Activated T-helper 1 cell treated with anti-CD3 and anti-CD28 coated beads, Interleukin-2, amount 50 U/mL, for 16 hours (primary cell): Measurements from ENCODE around the gene CCDC182.

Experiments used
- DNase-seq, 2 donors: peaks; one replicate each; pipeline ENCODE4 v3.0.0-alpha.2; 2020; ENCODE audit warnings: low read depth in 1 of 2, low spot score in 1 of 2

Gene CCDC182

DNA sequence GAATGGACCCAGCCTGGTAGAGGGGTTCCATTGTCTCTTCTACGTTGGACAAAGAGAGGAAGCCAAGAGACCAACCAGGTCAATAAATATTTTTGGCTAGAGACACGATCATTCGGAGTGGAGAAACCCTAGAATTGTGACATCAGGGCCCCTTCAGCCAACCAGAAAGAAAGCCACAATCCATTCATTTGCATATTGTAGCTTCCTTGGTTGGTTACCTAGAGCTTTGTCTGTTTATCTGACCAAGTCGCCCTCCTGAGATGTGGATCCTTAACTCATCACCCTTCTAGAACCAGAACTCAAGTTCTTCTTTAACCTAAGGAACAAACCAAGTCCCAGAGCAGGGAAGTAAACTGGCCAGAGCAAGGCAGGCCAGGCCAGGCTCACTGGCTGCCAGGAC, at the start of gene CCDC182:
CCDC182 (minus strand) TSS at position 58 of the 400 bp plus-strand sequence; CDS start at position 31, 27 bp downstream.
- no peak for DNase-seq

DNA sequence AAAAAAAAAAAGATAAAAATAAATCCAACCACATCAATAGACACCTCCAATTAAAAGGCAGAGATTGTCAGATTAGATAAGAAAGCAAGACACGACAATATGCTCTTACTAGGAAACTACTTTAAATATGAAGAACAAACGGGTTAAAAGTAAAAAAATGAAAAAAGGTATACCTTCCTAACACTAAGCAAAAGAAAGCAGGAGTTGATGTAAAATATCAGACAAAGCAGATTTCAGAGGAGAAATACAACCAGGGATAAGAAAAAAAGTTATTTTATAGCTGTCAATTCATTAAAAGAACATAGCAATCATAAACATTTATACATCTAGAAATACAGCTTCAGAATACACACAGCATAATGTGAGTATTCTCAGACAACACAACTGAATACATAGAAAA, 49.7 kb upstream of the CCDC182 start:
- no peak for DNase-seq

DNA sequence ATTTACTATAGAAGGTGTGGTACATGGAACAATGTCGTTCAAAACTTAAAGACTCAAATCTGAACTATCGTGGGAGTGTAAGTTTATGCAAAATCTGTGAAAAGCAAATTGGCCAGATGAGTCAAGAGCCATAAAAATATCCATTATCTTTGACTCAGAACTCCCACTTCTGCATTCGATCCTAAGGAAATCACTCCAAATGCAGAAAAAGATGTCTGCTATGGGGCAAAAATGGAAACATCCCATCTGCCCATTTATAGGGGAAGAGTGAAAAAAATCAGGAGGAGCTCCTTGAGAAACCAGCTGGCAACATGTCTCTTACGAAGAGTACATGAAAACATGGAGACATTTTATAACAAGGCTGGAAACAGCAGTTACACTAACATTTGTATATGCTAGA, 43.6 kb upstream of the CCDC182 start:
- DNase-seq = no peak

DNA sequence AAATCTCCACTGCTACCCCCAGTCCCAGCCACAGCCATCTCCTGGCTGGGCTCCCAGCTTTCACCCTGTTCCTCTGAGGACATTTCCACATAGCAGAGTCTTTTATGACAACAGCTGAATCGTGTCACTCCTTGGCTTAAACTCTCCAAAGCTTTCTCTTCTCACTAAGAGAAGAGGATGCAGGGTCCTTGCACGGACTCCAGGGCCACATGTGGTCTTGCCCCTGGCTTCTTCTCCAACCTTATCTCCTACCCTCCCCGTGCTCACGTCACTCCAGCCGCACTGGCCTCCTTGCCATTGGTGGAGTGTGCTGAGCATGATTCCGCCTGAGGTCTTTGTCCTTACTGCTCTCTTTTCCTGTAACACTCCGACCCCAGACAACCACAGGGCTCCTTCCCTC, 39.9 kb upstream of the CCDC182 start:
- DNase-seq = no peak

DNA sequence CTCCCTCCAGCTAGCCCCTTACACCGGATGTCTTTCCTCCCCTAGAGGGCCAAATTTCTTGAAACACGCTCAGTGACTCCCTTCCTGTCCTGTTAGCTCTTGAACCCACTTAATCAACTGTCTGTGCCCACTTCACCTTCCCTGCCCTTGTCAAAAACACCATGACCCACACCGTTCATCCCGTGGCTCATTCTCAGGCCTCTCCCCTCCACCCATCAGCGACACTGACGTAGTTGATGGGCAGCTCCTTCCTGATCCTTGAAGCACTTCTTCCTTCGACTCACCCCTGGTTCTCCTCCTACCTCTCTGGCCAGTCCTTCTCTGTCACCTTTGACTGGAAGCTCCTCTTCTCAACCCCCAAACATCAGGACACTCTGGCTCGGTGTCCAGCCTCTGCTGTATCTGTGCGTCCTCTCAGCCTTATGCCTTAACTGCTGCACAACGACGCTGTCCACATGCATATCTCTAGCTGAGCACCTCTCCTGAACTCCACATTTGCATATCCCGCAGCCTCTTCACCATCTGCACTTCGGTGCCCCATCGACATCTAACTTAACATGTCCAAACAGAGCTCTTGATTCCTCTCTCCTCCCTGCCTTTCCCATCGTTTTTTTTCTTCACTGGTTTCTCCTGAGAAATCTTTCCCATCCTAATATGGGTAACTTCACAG, 39.3 kb upstream of the CCDC182 start:
- no peak for DNase-seq

DNA sequence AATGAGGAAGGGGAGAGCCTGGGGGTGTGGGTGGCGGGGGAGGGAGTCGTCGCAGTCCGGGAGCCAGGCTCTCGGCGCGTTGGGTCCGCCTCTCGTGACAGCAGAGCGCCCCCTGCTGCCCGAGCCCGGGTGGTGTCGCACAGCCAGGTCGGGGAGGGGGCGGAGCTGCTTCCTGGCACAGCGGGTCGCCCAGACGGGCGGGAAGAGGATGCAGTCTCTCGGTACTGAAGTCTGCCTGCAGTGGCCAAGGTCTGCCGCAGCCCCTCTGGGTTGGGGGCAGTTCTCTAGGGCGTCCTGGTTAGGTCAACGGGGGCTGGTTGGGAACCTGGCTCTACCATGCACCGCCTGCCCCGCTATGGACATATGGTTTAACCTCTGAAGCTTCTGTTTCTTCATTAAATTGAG, 38.2 kb upstream of the CCDC182 start:
- peak; percentile 57 for DNase-seq

DNA sequence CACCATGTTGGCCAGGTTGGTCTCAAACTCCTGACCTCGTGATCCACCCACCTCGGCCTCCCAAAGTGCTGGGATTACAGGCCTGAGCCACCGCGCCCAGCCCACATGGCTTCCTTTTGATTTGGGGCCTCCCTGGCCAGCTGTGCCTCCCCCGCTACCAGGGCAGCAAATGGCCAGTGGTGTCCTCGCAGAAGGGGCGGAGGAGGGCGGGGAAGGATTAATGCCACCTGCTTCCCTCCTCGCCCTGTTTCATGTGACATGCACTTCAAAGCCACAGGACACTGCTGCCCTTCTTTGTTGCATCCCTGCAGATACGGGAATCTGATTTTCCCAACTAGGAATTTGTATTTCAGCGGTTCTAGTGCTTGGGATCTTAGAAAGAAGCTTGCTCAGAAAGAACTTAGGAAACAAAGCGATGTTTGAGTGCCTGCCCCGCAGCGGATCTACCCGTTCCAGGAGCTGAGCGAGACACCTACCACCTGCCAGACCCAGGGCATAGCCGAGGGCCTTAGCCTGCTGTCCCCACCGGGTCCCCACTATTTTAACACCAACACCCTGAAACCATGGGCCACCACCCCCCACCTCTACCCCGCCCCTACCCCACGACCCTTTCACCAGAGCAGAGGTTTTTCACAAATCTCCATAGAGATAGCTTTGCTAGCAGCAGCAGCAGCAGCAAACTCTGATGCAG, 37.7 kb upstream of the CCDC182 start:
- DNase-seq = no peak

DNA sequence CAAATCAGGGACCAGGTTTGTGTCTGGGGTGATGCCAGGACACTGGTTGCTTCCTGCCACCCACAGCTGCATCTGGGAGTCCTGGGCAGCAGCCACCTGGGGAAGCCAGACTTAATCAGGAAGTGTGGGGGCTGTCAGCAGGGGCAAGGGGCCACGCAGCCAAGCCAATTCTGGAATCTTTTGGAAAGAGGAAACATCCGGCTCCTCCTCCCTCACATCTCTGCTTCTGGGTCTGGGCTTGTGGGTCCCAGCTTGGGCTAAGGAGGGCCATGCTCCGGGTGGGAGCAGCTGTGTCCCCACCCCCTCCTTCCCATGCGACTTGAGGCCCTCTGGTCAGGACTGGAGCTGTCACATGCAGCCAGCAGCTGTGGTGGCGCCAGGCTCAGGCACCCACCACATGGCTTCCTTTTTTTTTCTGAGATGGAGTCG, 37.0 kb upstream of the CCDC182 start:
- DNase-seq = no peak

DNA sequence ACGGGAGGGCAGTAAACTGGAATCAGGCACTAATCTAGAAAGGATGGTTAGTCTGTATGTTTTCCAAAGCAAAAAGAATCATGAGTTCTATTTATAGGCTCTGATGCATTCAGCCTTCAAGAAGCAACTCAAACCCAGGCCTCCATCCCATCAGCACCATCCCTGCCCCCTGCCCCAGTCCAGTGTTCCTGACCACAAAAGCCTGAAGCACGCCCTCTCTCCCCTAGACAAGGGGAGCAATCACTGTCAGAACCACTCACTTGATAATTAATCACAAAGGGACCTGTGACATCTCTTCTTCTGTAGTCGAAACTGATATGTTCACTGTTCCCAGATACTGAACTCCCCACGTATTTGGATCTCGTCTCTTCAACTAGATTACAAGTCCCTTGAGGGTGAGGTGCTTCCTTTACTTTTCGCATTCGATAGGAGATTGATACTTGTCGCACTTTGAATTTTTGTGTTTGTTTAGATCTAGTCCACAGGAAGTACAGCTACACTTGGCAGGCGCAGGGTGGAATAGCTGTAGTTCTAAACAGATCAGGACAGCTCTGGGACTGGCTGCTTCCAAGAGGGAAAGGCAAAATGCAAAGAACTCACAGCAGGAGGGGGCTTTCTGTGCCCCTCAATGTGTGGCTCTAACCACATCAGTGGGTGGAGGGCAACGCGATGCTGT, 36.4 kb upstream of the CCDC182 start:
- DNase-seq = no peak

DNA sequence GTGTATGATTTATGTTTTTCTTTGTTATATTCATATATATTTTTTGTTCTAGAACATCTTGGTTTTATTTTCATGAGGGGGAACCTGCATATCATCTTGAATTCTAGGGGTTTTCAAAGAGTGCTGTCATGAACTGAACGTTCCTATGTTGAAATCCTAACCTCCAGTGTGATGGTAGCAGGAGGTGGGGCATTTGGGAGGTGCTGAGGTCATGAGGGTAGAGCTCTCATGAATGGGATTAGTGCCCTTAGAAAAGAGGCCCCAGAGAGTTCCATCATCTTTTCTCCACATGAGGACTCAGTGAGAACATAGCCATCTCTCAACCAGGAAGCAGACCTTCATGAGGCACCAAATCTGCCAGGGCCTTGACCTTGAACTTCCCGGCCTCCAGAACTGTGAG, 34.6 kb upstream of the CCDC182 start:
- no peak for DNase-seq

DNA sequence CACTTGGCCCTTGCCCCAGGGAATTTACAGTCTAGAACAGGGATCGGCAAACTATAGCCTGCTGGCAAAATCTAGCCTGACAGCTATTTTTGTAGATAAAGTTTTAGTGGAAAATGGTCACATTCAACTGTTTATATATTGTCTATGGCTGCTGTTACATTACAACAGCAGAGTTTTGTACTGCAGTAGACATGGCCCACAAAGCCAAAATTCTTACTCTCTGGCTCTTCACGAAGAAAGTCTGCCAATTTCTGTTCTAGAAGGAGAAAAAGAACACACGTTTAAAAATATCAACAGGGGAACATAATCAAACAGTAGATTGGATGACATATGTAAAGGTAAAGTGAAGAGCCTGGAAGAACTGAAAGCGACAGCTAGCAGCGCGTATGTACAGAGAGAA, 33.2 kb upstream of the CCDC182 start:
- no peak for DNase-seq

DNA sequence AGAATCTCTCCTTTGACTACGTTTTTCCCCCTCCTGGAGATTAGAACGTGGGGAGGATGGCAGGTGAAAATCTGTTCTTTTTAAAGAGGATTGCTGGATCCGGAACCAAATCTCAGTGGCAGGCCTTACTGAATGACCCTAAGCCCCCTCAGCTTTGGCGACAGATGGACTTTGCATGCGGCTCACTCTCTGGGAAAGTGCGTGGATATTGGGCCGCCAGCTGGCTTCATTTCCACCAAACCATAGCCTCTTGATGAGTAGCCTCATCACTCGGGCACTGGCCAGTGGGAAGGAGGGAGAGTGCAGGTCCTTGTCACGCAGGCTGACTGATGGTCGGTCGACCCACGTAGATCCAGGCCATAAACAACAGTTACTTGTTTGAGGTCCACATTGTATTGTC, 31.3 kb upstream of the CCDC182 start:
- DNase-seq = no peak

DNA sequence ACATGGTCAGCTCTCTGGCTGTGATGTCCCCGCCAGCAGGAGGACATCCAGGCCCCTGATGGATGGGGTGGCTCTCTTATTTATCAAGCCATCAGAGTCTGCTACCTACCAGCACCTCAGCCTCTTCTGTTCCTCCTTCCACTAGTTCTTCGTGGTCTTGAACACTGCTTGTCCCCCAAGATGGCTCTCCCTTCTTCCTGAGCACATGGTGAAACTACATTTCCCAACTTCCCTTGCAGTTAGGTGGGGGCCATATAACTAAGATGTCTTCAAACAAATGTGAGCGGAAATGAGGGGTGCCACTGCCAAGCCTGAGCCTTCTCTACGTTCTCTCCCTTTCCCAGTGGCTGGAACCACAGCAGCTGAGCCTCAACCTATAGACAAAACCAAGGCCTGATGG, 29.8 kb upstream of the CCDC182 start:
- DNase-seq = no peak

DNA sequence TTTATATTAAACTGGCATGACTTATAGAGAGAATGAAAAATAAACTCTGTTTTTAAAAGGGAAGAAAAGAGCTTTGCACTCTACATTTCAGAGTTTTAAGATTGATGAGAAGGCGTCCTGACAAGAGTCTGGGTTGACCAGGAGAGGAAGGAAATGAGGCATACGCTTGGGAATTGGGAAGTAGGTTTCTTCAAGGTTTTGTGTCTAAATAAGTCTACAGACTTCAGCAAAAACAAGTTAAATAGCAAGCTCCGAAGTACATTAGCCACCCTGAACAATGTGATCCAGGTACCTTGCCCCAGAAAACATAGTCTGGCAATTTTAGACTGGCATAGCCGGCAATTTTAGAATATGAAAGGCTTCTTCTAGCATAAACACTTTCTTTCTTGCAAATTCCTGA, 28.5 kb upstream of the CCDC182 start:
- no peak for DNase-seq

DNA sequence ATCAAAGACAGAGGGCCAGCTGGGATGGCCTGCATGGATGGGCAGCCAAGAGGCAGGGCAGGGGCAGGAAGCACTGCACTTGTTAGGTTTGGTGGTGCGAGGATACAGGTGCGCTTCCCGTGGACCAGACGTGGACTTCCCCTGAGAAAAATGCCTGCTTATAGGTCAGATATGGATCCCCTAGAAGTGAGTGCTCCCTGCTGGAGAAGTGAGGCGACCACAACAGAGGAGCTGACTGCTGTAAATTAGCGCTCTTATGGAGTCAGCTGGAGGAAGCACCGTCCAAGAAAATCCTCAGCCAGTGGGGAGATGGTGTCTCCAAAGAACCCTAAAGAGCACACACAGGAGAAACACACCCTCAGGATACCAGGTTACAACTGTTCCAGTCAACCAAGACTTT, 27.7 kb upstream of the CCDC182 start:
- DNase-seq = no peak

DNA sequence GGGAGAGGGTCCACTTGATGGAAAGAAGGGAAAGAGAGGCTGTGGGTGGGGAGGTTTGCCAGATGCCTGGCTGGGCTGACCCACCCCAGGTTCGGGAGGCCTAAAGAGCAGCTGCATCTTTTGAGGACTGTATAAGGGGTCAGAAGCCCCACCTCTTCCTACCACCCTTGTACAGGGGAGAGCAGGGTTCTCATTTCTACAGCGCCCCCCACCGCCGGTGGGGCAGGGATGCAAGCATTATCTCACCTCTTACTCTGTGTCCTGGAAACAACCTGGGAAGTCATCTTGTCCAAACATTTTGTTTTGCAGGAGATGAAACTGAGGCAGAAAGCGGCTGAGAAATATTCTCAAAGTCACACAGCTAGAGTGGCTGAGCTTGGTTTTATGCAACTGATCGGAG, 22.5 kb upstream of the CCDC182 start:
- DNase-seq = no peak

DNA sequence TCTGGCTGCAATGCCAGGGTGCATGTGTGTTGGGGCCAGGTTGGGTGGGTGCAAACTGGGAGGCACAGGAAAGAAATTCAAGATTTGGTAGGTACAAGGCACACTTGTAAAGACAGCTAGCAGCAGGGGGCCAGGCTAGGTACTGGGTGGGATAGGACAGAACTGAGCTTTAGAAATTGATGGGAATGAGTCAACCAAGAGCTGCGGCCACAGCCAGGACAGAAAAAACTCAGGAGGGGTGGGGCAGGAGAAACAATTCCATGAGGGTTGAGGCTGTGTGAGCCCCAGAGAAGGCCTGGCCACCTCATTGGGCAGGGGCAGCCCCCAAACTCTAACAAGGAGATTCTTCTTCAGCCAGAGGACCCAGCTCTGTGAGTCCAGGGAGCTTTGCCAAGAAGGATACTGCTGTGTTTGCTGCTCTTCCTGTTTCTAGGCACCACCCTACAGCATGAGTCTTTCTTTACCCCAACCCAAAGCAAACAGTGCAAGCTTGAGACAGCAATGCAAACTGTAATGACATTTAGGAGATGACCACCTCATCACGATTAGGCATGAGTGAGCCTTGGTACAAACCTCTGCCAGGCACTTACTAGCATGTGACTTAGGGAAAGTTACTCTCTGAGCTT, 21.3 kb upstream of the CCDC182 start:
- no peak for DNase-seq

DNA sequence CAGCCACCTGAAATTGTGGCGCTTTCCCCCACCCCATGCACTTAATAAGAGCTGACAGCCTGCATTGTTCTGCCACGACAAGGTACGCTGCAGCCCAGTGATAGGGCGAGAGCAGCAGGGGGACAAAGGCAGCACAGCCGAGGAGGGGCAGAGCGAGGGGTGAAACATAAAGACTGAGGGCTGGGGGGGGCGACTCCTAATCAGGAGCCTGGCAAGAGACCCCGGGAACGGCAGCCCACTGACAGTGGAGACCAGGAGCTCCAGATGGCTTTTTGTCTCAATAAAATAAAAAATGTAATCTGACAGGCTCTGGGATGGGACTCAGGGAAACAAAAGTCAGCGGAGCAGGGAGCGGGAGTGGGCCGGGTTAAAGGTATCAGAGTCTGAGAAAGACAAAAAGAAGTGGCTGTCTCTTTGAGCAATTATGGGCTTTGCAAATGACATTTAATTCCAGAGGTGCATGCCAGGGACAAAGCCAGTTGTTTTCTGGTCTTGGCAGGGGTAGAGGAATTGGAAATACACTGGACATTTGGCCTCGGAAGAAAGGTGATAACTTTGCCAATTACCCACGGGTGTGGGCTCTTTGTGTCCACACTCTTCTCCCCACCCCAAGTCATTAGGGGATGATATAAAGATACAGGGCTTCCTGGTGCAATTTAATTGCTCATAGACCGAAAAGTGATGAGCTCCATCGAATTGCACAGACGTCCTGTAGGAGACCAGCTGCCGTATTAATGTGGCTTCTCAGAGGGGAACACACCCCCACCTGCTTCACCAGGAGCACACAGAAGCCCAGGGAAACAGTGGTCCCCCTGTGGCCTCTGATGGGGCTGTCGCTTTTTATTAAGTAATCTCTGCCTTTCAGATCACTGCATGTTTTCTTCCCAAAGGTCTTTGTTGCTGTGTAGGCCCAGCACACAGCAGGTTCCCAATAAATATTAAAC, 17.6 kb upstream of the CCDC182 start:
- no peak for DNase-seq

DNA sequence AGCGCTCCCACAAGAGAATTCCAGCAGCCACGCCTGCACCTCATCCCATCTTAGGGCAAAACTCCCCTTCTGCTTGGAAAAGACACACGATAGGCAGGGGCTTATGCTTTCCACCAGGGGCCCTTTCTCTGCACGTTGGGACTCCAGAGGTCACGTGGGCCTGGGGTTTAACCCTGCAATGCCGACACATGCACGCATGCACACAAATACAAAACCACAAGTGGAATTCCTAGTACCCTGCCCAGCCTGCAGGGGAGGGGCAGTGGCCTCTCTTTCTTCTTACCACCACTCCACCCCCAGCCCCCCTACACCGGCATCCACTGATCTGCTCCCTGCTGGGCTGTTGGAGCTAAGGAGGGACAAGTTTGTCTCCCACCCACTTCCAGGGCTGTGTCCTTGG, 16.8 kb upstream of the CCDC182 start:
- DNase-seq = no peak

DNA sequence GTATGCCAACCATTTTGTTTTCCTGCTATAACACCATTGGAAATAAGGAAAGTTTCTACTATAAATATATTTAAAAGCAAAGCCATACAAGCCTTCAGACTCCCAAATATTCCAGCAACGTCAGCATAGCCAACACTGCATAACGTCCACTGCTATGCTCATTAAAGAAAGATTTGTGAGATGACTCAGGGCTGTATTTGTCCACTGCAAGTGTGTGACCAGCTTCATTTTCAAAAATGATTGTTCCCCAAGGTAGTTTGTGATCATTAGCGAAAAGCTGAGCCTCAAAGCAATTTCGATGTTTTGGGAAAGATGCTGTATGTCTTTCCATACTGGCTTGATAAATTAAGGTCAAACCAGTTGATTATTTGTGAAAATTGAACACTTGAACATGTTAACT, 14.9 kb upstream of the CCDC182 start:
- DNase-seq = no peak

DNA sequence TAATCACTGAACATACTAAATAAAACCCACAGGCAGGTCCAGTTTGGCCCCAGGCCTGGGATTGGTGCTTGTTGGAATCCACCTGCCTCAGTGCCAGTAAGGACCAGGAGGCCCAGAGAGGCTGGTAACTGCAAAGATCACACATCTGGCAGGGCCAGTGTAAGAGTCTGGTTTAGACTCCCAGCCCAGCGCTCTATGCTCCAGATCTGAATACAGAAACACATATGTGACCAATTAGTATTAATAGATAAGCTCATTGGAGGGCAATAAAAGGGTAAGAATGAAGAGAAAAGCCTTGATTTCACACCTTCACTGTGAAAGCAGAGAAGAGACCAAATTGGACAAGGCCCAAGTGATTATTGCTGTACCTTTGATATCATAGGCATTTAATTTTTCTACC, 13.6 kb upstream of the CCDC182 start:
- no peak for DNase-seq
